Effector memory CD4-positive, alpha-beta T cell (primary cell): ENCODE measurements around the gene ADAR.

ENCODE experiments used
- DNase-seq, 3 donors: peaks; one replicate each; pipeline ENCODE4 v3.0.0-alpha.2; 2020
- H3K27ac ChIP-seq: 2 replicates; pipeline ENCODE4 v1.7.0; 2013; ENCODE audit warnings: mild to moderate bottlenecking, low read length, moderate library complexity; ENCODE audit not compliant: insufficient read depth, poor library complexity, severe bottlenecking
- H3K27me3 ChIP-seq: replicated peaks from 2 replicates; pipeline ENCODE4 v1.7.0; 2013; ENCODE audit warnings: mild to moderate bottlenecking, low read length; ENCODE audit not compliant: insufficient read depth, control insufficient read depth, poor library complexity, severe bottlenecking
- H3K36me3 ChIP-seq: 2 replicates; pipeline ENCODE4 v1.7.0; 2013; ENCODE audit warnings: mild to moderate bottlenecking, low read length, moderate library complexity; ENCODE audit not compliant: control insufficient read depth, insufficient read depth
- H3K4me1 ChIP-seq: 2 replicates; pipeline ENCODE4 v1.7.0; 2013; ENCODE audit warnings: low read length, mild to moderate bottlenecking; ENCODE audit not compliant: control insufficient read depth, insufficient read depth, poor library complexity, severe bottlenecking
- H3K4me3 ChIP-seq: 2 replicates; pipeline ENCODE4 v1.7.0; 2013; ENCODE audit warnings: low read length, low read depth, mild to moderate bottlenecking; ENCODE audit not compliant: insufficient read depth, poor library complexity, severe bottlenecking
- H3K9me3 ChIP-seq: 2 replicates; pipeline ENCODE4 v1.7.0; 2013; ENCODE audit warnings: mild to moderate bottlenecking, low read length, moderate library complexity; ENCODE audit not compliant: control insufficient read depth

Gene ADAR

DNA sequence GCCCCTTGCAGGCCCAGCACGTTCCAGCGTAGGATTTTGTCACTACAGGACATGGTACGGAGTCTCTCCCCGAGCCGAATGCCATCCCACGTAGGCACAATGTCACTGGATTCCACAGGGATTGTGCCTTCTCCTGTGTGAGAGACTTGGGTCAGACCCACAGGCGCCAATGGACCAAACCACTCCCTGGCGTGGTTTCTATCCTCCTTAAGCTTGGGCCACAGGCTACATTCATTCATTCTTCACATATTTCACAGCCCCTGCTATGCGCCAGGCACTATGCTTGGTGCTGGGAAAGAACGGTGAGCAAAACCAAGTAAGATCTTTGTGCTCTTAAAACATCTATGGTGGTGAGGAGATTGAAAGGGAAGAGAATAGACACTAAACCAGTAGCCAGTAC lies 21.8 kb downstream of the ADAR start:
- H3K9me3 ChIP-seq = no peaks in the 10 kb centered on the region

DNA sequence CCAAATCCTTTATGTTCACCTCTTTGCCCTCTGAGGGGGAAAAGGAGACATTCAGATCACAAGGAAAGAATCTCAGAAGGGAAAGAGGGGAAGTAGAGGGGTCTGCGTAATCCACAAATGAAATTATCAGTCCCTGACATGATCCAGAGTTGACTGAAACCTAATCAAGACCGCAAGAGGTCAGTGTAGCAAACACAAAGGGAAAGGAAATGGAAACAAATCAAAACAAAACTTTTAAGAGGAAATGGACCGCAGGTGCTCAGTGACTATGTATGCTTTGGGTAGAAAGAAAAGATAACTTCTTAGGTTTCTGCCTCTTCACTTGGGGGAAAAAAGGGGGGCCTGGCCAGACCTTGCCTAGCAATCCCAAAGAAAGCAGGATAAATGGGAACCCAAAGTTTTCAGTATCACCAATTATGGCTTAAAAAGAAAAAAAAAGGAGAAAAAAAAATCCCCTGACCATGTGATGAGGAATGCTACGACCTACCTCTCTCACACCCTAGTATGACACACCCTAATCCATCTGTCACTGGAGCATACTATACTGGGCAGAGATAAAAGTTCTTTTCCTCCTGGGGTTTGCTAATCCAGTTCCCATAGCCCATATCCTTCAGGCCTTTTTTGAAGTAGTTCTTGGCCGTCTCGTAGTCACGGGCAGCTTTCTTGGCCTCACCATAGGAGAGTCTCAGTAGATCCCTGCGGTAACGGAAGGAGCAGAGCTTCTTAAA lies 23.6 kb downstream of the ADAR start:
- no peaks in the 10 kb centered on the region for H3K9me3 ChIP-seq
- H3K4me1 ChIP-seq = no peaks in the 10 kb centered on the region
- peaks cover 94% of the 10 kb centered on the region for H3K36me3 ChIP-seq
- H3K27me3 ChIP-seq = no peaks in the 10 kb centered on the region
- H3K4me3 ChIP-seq = no peak overlapping the region
- no peak for DNase-seq
- no peak overlapping the region for H3K27ac ChIP-seq

More for the DNA sequence above, 21.8 kb downstream of the ADAR start:
- Histone ChIP-seq H3K4me3 (no peak overlapping the region), H3K27me3 (no peaks in the 10 kb centered on the region), H3K4me1 (no peaks in the 10 kb centered on the region), H3K27ac (no peak overlapping the region), H3K36me3 (peaks cover 98% of the 10 kb centered on the region)
- DNase-seq = no peak

DNA sequence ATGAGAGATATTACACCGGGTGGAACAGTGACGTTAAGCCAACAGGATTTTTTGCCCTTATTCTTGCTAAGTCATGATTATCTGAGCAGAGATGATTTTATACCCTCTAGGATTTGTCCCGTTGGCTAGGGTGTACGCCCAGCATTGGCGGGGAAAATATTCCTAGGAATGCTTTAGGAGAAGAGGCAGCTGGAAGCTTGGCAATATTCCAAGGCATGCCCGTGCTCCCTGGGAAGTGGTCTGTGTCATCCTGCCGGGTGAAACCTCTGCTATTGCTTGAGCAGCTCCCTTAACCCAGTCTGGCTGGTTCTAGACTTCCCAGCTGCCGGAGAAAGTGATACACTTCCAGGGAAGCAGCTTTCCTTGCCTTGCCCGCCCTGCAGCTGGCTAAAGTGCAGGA lies 24.2 kb downstream of the ADAR start:
- Histone ChIP-seq H3K4me3 (no peak overlapping the region), H3K27ac (no peak overlapping the region), H3K36me3 (peaks cover 90% of the 10 kb centered on the region), H3K9me3 (no peaks in the 10 kb centered on the region), H3K27me3 (no peaks in the 10 kb centered on the region), H3K4me1 (no peaks in the 10 kb centered on the region)
- no peak for DNase-seq

DNA sequence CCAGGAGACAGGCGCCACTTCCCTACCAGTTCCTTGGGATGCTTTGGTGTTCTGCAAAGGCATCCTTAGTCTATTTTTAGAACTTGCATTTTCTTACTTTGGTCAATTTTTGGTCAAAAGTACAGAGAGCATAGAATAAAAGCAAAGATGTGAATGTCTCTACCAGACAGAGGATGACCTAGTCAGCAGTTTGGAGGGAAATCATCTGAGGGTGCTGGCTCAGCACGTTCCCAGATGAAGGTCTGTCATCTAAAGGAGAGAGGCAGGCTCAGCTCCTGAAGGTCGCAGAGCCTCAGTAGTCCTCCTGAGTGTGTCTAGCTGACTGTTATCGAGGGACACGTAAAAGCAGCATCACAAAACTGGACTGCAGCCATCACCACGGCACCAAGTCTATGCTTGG lies 25.1 kb downstream of the ADAR start:
- no peak overlapping the region for H3K4me3 ChIP-seq
- no peak for DNase-seq
- H3K36me3 ChIP-seq = peaks cover 81% of the 10 kb centered on the region
- H3K4me1 ChIP-seq = no peaks in the 10 kb centered on the region
- H3K27me3 ChIP-seq = no peaks in the 10 kb centered on the region
- H3K27ac ChIP-seq = no peak overlapping the region
- no peaks in the 10 kb centered on the region for H3K9me3 ChIP-seq

DNA sequence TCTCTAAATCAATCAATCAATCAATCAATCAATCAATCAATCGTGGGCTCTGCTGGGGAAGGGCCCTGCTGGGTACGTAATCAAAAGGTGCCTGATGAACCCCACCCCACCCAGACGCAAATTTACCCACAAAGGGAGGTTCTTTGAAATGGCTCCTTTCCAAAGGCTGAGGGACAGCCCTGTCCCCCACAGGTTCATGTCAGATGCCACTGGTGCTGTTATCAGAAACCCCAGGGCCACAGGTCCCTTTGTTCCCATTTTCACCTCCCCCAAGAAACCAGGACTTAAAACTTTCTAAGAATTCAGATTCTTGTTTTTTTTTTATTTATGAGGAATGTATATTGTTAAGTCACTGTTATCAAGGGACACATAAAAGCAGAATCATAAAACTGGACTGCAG lies 26.2 kb downstream of the ADAR start:
- Histone ChIP-seq H3K4me1 (no peaks in the 10 kb centered on the region), H3K36me3 (peaks cover 70% of the 10 kb centered on the region), H3K9me3 (no peaks in the 10 kb centered on the region), H3K27me3 (no peaks in the 10 kb centered on the region), H3K27ac (no peak overlapping the region), H3K4me3 (no peak overlapping the region)
- no peak for DNase-seq

DNA sequence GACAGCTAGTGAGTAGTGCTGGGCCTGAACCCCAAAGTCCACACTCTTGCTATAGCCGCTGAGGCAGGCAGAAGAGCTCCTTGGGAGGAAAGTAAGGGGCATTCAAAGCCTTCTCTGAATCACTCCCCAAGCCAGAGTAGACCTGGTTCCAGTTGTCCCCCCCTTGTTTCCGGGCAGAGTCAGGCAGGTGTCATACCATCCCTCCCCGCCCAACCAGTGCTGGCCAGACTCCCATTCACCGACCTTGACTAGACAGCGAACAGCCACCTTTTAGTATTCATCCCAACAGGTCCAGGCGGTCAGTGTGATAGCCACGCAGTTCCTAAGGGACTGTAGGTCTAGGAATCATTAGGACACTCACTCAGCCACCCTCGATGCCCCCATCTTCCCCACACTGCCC lies 28.6 kb downstream of the ADAR start:
- no peaks in the 10 kb centered on the region for H3K4me1 ChIP-seq
- H3K4me3 ChIP-seq = no peak overlapping the region
- peaks cover 46% of the 10 kb centered on the region for H3K36me3 ChIP-seq
- no peaks in the 10 kb centered on the region for H3K9me3 ChIP-seq
- no peak for DNase-seq
- H3K27me3 ChIP-seq = no peaks in the 10 kb centered on the region
- no peak overlapping the region for H3K27ac ChIP-seq

DNA sequence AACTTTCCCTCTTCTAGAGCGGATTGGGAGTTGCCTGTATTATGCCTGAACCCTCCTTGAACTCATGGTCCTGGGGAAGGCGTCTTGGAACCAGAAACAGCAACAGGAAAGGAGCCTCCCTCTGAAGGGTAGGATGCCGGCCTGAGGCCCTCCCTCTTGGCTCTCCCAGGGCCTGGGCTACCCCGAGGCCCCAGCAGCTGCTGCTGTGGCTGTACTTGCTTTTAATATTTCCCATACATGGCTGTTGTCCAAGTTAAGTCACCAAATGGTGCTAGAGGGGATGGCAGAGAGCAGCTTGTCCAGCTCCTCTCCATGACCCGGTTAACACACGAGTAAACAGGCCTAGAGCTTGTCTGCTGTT lies 29.9 kb downstream of the ADAR start:
- Histone ChIP-seq H3K27ac (no peak overlapping the region), H3K4me1 (no peaks in the 10 kb centered on the region), H3K9me3 (no peaks in the 10 kb centered on the region), H3K27me3 (no peaks in the 10 kb centered on the region), H3K36me3 (peaks cover 33% of the 10 kb centered on the region), H3K4me3 (no peak overlapping the region)
- no peak for DNase-seq

DNA sequence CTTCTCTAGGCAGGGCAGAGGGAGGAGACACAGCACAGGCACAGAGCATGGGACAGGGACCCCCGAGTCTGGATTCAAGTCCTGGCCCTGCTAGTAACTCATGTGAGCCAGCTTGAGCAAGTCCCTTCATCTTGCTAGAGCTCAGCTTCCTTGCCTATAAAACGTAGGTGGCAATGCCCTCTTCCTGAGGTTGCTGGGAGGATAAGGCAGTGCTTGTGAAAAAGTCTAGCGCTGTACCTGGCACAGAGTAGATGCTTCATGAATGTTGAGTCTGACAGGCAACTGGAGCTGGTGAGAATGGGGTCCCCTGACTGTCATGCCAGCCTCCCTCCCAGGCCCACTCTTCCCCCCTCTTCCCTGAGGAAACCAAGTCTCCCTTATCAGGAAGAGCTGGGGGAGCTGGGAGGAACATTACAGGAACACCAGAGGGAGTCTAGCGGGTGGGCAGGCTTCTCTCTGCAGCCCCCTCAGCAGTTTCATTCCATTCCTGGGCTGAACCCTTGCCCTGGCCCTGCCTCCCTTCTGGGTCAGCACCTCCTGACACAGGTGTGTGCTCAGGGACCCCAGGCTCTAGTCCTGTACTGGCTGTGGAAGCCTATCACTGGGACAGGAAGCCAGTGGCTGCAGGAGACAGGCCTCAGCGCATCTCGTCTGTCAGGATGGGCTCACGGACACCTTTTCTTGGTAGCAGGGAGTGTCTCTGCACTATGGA lies 30.5 kb downstream of the ADAR start:
- no peaks in the 10 kb centered on the region for H3K27me3 ChIP-seq
- no peak for DNase-seq
- no peaks in the 10 kb centered on the region for H3K4me1 ChIP-seq
- no peaks in the 10 kb centered on the region for H3K9me3 ChIP-seq
- H3K36me3 ChIP-seq = peaks cover 27% of the 10 kb centered on the region
- no peak overlapping the region for H3K4me3 ChIP-seq
- no peak overlapping the region for H3K27ac ChIP-seq

DNA sequence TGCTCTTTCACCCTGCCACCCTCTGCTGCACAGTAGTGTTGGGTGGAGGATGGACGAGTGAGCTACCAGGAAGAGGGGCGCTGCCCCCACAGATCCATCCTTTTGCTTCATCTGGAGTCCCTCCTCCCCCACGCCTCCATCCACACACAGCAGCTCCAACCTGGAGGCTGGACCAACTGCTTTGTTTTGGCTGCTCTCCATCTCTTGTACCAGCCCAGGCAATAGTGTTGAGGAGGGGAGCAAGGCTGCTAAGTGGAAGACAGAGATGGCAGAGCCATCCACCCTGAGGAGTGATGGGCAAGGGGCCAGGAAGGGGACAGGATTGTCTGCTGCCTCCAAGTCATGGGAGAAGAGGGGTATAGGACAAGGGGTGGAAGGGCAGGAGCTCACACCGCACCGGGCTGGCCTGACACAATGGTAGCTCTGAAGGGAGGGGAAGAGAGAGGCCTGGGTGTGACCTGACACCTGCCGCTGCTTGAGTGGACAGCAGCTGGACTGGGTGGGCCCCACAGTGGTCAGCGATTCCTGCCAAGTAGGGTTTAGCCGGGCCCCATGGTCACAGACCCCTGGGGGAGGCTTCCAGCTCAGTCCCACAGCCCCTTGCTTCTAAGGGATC lies 31.9 kb downstream of the ADAR start:
- Histone ChIP-seq H3K36me3 (peaks cover 17% of the 10 kb centered on the region), H3K4me1 (no peaks in the 10 kb centered on the region), H3K27ac (no peak overlapping the region), H3K27me3 (no peaks in the 10 kb centered on the region), H3K4me3 (no peak overlapping the region), H3K9me3 (no peaks in the 10 kb centered on the region)
- no peak for DNase-seq
